HepG2 (cell line): Measurements from ENCODE around the gene CHRNB2. TPM values are rescaled to one million over a fixed set of nuclear protein-coding genes. Genes with fewer than 3 reads are reported as not detected.
A peak's percentile ranks its signal among the peaks of the same experiment; 100 is the strongest.

Experiments used
- CCDC6 ChIP-seq: sonication (generic); formaldehyde crosslinking; IDR thresholded peaks from 2 replicates; pipeline ENCODE4 v1.8.1; 2022; ENCODE audit warnings: mild to moderate bottlenecking, missing genetic modification reagents, moderate library complexity
- GATA4 ChIP-seq: sonication (generic); IDR thresholded peaks from 2 replicates; pipeline ENCODE4 v1.6.1; 2016; ENCODE audit warnings: antibody characterized with exemption, low read depth, borderline replicate concordance
- HES4 ChIP-seq: sonication (generic); formaldehyde crosslinking; IDR thresholded peaks from 2 replicates; pipeline ENCODE4 v1.9.0; 2021; ENCODE audit warnings: mild to moderate bottlenecking, missing genetic modification reagents, borderline replicate concordance
- HOXD1 ChIP-seq: sonication (generic); formaldehyde crosslinking; IDR thresholded peaks from 2 replicates; pipeline ENCODE4 v1.5.0; 2020; ENCODE audit warnings: missing genetic modification reagents
- NCOA1 ChIP-seq: sonication (generic); formaldehyde crosslinking; IDR thresholded peaks from 2 replicates; pipeline ENCODE4 v1.9.0; 2021; ENCODE audit warnings: missing genetic modification reagents
- NPAS2 ChIP-seq: sonication (generic); formaldehyde crosslinking; IDR thresholded peaks from 2 replicates; pipeline ENCODE4 v1.8.0; 2022; ENCODE audit warnings: mild to moderate bottlenecking, missing genetic modification reagents, borderline replicate concordance
- POLR2A ChIP-seq, 2 experiments: IDR thresholded peaks; 2 replicates each; pipeline ENCODE4 v1.6.1; 2011; ENCODE audit warnings: low read depth in 2 of 2, low read length in 2 of 2, mild to moderate bottlenecking in 1 of 2, moderate library complexity in 1 of 2; ENCODE audit not compliant: insufficient read depth in 1 of 2
- TBP ChIP-seq: sonication (generic); formaldehyde crosslinking; IDR thresholded peaks from 2 replicates; pipeline ENCODE4 v1.5.0; 2020; ENCODE audit warnings: missing genetic modification reagents
- ZFAT ChIP-seq: sonication (generic); formaldehyde crosslinking; conservative IDR thresholded peaks from 2 replicates; pipeline ENCODE4 v1.8.1; 2023; ENCODE audit warnings: missing genetic modification reagents, inconsistent platforms
- ZFY ChIP-seq: sonication (generic); formaldehyde crosslinking; IDR thresholded peaks from 2 replicates; pipeline ENCODE4 v1.4.0; 2020; ENCODE audit warnings: missing genetic modification reagents
- ZMAT3 ChIP-seq: sonication (generic); formaldehyde crosslinking; conservative IDR thresholded peaks from 2 replicates; pipeline ENCODE4 v1.7.0; 2021; ENCODE audit warnings: missing genetic modification reagents
- ZNF180 ChIP-seq: sonication (generic); formaldehyde crosslinking; IDR thresholded peaks from 2 replicates; pipeline ENCODE4 v1.4.0; 2020; ENCODE audit warnings: low read depth, missing genetic modification reagents, borderline replicate concordance
- ZNF451 ChIP-seq: sonication (generic); formaldehyde crosslinking; IDR thresholded peaks from 2 replicates; pipeline ENCODE4 v1.5.0; 2020; ENCODE audit warnings: mild to moderate bottlenecking, missing genetic modification reagents
- ZNF556 ChIP-seq: sonication (generic); formaldehyde crosslinking; IDR thresholded peaks from 2 replicates; pipeline ENCODE4 v1.4.0; 2020; ENCODE audit warnings: mild to moderate bottlenecking, missing genetic modification reagents, borderline replicate concordance
- ZNF589 ChIP-seq: sonication (generic); formaldehyde crosslinking; conservative IDR thresholded peaks from 2 replicates; pipeline ENCODE4 v1.8.0; 2022; ENCODE audit warnings: mild to moderate bottlenecking, moderate library complexity, missing genetic modification reagents
- ZNF619 ChIP-seq: sonication (generic); formaldehyde crosslinking; IDR thresholded peaks from 2 replicates; pipeline ENCODE4 v1.4.0; 2020; ENCODE audit warnings: mild to moderate bottlenecking, missing genetic modification reagents
- ZNF709 ChIP-seq: sonication (generic); formaldehyde crosslinking; IDR thresholded peaks from 2 replicates; pipeline ENCODE4 v1.5.0; 2020; ENCODE audit warnings: mild to moderate bottlenecking, missing genetic modification reagents
- ZNF746 ChIP-seq: sonication (generic); formaldehyde crosslinking; IDR thresholded peaks from 2 replicates; pipeline ENCODE4 v1.8.0; 2022; ENCODE audit warnings: mild to moderate bottlenecking, missing genetic modification reagents
- ZNF775 ChIP-seq: sonication (generic); formaldehyde crosslinking; IDR thresholded peaks from 2 replicates; pipeline ENCODE4 v1.4.0; 2020; ENCODE audit warnings: missing genetic modification reagents, mild to moderate bottlenecking, moderate library complexity, borderline replicate concordance
- ZNF777 ChIP-seq: sonication (generic); formaldehyde crosslinking; IDR thresholded peaks from 2 replicates; pipeline ENCODE4 v1.4.0; 2020; ENCODE audit warnings: missing genetic modification reagents
- ZSCAN22 ChIP-seq: sonication (generic); formaldehyde crosslinking; IDR thresholded peaks from 2 replicates; pipeline ENCODE4 v1.4.0; 2020; ENCODE audit warnings: mild to moderate bottlenecking, missing genetic modification reagents
- polyA plus RNA-seq, 8 experiments: library from polyadenylated mRNA; depleted of rRNA in 3 of 8; stranded (reverse) in 7 of 8; unstranded in 1 of 8; fragments of >200 nt; fragmentation: Illumina TruSeq in 4 of 8; extraction: Trizol in 4 of 8; gene quantifications; 2 replicates each; pipeline versions ENCODE4 v1.2.1 to v1.2.3, GENCODE V29; 2011 to 2016; ENCODE audit warnings: low read depth in 4 of 8, missing spikeins in 1 of 8, mixed read lengths in 1 of 8; ENCODE audit not compliant: insufficient read depth in 1 of 8
- total RNA-seq, 5 experiments: library from RNA; depleted of rRNA; stranded (reverse); fragments of >200 nt; fragmentation: Illumina TruSeq; extraction: Trizol; gene quantifications; 2 replicates each; pipeline ENCODE4 v1.2.3, GENCODE V29; 2016; ENCODE audit warnings: low read depth in 1 of 5
- TF ChIP-seq, protein P1 (sequence below): sonication (generic); formaldehyde crosslinking; IDR thresholded peaks from 2 replicates; pipeline ENCODE4 v1.5.1; 2020; ENCODE audit warnings: missing genetic modification reagents, mild to moderate bottlenecking, borderline replicate concordance
- TF ChIP-seq, protein P2 (sequence below): IDR thresholded peaks from 2 replicates; pipeline ENCODE4 v1.6.1; 2016; ENCODE audit warnings: missing biosample characterization, missing genetic modification reagents, low read depth
- TF ChIP-seq, protein P3 (sequence below): sonication (generic); formaldehyde crosslinking; IDR thresholded peaks from 2 replicates; pipeline ENCODE4 v1.4.0; 2020; ENCODE audit warnings: missing genetic modification reagents
- TF ChIP-seq, protein P4 (sequence below): sonication (generic); formaldehyde crosslinking; IDR thresholded peaks from 2 replicates; pipeline ENCODE4 v1.5.1; 2020; ENCODE audit warnings: mild to moderate bottlenecking, missing genetic modification reagents, moderate library complexity

CHRNB2 gene
- total and polyA plus RNA-seq, 2 of the 13 experiments (the other 11 are each of a cell fraction or from before 2014, with no cell fraction given) = 0.03 to 0.07 TPM

DNA sequence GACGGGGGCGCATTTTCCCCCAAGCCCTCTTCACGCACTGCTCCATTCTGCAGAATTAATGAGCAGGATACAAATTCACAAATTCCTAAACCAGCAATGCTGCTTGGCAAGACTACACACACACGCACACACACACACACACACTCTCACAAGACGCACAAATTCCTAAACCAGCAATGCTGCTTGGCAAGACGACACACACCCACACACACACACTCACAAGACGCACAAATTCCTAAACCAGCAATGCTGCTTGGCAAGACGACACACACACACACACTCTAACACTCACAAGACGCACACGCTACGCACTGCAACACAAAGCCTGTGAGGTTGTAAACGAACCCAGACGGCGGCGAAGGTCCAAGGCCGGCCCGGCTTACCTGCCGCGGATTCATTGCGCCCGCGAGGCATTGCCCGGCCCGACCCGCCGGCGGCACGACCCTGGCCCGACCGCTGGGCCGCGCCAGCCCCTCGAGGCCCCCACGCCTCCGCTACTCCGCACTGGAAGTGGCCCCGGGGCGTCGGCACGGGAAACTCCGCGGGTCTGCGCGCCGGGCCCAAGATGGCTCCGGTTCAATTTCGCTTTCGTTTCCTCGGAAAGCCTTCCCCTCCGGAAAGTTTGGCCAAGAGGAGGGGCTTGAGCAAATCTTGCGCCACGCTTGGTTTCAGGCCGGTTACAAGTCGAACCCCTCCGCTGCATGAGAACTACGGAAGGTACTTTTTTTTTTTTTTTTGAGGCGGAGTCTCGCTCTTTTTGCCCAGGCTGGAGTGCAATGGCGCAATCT is 40.2 kb downstream of the CHRNB2 start, which contains the start of gene ADAR (continued):
- TF ChIP-seq ZNF589 (CRISPR knock-in tag) (no peak), ZSCAN22 (CRISPR knock-in tag) (no peak), POLR2A (IDR thresholded peaks at IDR 0.05; ENCODE audit: insufficient read depth in 1 of 2, low read depth in 2 of 2, low read length in 2 of 2) (peak; percentile 31 to 39; a peak in 2 of 4 replicates), NCOA1 (CRISPR knock-in tag) (no peak), GATA4 (no peak), HES4 (peak; percentile 81; the same call in 1 of the 2 replicates), CCDC6 (no peak), ZNF556 (CRISPR knock-in tag) (peak; percentile 45; the same call in 1 of the 2 replicates), ZFY (CRISPR knock-in tag) (peak; percentile 89), ZNF746 (CRISPR knock-in tag) (no peak), ZNF777 (peak; percentile 64), ZNF180 (CRISPR knock-in tag) (no peak), ZNF709 (CRISPR knock-in tag) (no peak), HOXD1 (no peak), ZNF775 (CRISPR knock-in tag) (no peak), ZNF619 (no peak), ZMAT3 (CRISPR knock-in tag) (peak; percentile 83; the same call in 1 of the 2 replicates), NPAS2 (CRISPR knock-in tag) (no peak), TBP (no peak), ZFAT (CRISPR knock-in tag) (no peak), ZNF451 (no peak)
- TF ChIP-seq, protein P1, sequence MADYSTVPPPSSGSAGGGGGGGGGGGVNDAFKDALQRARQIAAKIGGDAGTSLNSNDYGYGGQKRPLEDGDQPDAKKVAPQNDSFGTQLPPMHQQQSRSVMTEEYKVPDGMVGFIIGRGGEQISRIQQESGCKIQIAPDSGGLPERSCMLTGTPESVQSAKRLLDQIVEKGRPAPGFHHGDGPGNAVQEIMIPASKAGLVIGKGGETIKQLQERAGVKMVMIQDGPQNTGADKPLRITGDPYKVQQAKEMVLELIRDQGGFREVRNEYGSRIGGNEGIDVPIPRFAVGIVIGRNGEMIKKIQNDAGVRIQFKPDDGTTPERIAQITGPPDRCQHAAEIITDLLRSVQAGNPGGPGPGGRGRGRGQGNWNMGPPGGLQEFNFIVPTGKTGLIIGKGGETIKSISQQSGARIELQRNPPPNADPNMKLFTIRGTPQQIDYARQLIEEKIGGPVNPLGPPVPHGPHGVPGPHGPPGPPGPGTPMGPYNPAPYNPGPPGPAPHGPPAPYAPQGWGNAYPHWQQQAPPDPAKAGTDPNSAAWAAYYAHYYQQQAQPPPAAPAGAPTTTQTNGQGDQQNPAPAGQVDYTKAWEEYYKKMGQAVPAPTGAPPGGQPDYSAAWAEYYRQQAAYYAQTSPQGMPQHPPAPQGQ = no peak
- TF ChIP-seq, protein P2, sequence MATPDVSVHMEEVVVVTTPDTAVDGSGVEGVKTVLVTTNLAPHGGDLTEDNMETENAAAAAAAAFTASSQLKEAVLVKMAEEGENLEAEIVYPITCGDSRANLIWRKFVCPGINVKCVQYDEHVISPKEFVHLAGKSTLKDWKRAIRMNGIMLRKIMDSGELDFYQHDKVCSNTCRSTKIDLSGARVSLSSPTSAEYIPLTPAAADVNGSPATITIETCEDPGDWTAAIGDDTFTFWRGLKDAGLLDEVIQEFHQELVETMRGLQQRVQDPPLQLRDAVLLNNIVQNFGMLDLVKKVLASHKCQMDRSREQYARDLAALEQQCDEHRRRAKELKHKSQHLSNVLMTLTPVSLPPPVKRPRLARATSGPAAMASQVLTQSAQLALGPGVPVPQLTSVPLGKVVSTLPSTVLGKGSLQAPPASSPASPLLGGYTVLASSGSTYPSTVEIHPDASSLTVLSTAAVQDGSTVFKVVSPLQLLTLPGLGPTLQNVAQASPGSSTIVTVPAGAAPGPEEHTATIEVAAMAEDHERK (CRISPR knock-in tag) = no peak
- TF ChIP-seq, protein P3, sequence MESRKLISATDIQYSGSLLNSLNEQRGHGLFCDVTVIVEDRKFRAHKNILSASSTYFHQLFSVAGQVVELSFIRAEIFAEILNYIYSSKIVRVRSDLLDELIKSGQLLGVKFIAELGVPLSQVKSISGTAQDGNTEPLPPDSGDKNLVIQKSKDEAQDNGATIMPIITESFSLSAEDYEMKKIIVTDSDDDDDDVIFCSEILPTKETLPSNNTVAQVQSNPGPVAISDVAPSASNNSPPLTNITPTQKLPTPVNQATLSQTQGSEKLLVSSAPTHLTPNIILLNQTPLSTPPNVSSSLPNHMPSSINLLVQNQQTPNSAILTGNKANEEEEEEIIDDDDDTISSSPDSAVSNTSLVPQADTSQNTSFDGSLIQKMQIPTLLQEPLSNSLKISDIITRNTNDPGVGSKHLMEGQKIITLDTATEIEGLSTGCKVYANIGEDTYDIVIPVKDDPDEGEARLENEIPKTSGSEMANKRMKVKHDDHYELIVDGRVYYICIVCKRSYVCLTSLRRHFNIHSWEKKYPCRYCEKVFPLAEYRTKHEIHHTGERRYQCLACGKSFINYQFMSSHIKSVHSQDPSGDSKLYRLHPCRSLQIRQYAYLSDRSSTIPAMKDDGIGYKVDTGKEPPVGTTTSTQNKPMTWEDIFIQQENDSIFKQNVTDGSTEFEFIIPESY (CRISPR knock-in tag) = no peak
- TF ChIP-seq, protein P4, sequence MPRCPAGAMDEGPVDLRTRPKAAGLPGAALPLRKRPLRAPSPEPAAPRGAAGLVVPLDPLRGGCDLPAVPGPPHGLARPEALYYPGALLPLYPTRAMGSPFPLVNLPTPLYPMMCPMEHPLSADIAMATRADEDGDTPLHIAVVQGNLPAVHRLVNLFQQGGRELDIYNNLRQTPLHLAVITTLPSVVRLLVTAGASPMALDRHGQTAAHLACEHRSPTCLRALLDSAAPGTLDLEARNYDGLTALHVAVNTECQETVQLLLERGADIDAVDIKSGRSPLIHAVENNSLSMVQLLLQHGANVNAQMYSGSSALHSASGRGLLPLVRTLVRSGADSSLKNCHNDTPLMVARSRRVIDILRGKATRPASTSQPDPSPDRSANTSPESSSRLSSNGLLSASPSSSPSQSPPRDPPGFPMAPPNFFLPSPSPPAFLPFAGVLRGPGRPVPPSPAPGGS = no peak
